ENCODE results near the gene BCL2L11. TPM values are rescaled to one million over a fixed set of nuclear protein-coding genes. Genes with fewer than 3 reads are reported as not detected.

The BCL2L11 gene
- total RNA-seq, 4 donors from 2014 or later: 4.8 to 18.8 (median 13.7) TPM

GRCh38 chr2:111105926-111106325, 14.8 kb upstream of the BCL2L11 start:
- H3K27ac ChIP-seq: no peak overlapping the region

GRCh38 chr2:111106706-111107105, 14.0 kb upstream of the BCL2L11 start:
- no peaks in the 10 kb centered on the region for H3K4me1 ChIP-seq
- no peak for ATAC-seq
- no peak for DNase-seq
- no peak overlapping the region for H3K27ac ChIP-seq
- H3K4me3 ChIP-seq: no peak overlapping the region
- no peaks in the 10 kb centered on the region for H3K27me3 ChIP-seq
- in situ Hi-C loops (cut with MboI; ENCODE audit: low sequenced_read_pairs in 4 of 4): loop anchor here in 3 of 4 donors (25.0 kb wide), 2 partner anchors 581 to 606 kb away; no protein-coding TSS in a partner anchor
- no peaks in the 10 kb centered on the region for H3K9me3 ChIP-seq
- no peak for TF ChIP-seq POLR2A (IDR thresholded peaks at IDR 0.05)
- H3K36me3 ChIP-seq: no peaks in the 10 kb centered on the region
- intact Hi-C loops (cut with DNase I; ENCODE audit: low total_unique reads): no loop called here

More at GRCh38 chr2:111105926-111106325, 14.8 kb upstream of the BCL2L11 start:
- in situ Hi-C loops (cut with MboI; ENCODE audit: low sequenced_read_pairs in 4 of 4) (loop anchor here in 3 of 4 donors (25.0 kb wide), 2 partner anchors 581 to 606 kb away; no protein-coding TSS in a partner anchor), intact Hi-C loops (cut with DNase I; ENCODE audit: low total_unique reads) (no loop called here)
- no peak for ATAC-seq
- Histone ChIP-seq H3K9me3 (no peaks in the 10 kb centered on the region), H3K4me1 (no peaks in the 10 kb centered on the region), H3K4me3 (no peak overlapping the region), H3K27me3 (no peaks in the 10 kb centered on the region), H3K36me3 (no peaks in the 10 kb centered on the region)
- DNase-seq: no peak
- no peak for TF ChIP-seq POLR2A (IDR thresholded peaks at IDR 0.05)
- no peak for TF ChIP-seq CTCF (IDR thresholded peaks at IDR 0.05 in 4 of 5, conservative IDR thresholded peaks at IDR 0.05 in 1 of 5)

- DNase-seq (no peak), ATAC-seq (no peak)
- in situ Hi-C loops (cut with MboI; ENCODE audit: low sequenced_read_pairs in 4 of 4): loop anchor here in 3 of 4 donors (25.0 kb wide), 2 partner anchors 578 to 603 kb away; no protein-coding TSS in a partner anchor
These were observed 11.9 kb upstream of the BCL2L11 start for GRCh38 chr2:111108745-111109271.

GRCh38 chr2:111111101-111111755, 9.5 kb upstream of the BCL2L11 start:
- ATAC-seq (no peak), DNase-seq (no peak)
- in situ Hi-C loops (cut with MboI; ENCODE audit: low sequenced_read_pairs in 4 of 4) (loop anchor here (10.0 to 25.0 kb wide), 3 partner anchors 576 to 601 kb away; no protein-coding TSS in a partner anchor), intact Hi-C loops (cut with DNase I; ENCODE audit: low total_unique reads) (no loop called here)
- peaks cover 0 to under 1% (median 0%) of the 10 kb centered on the region in 3 donors for H3K27me3 ChIP-seq
- H3K9me3 ChIP-seq: no peaks in the 10 kb centered on the region
- H3K27ac ChIP-seq: no peak overlapping the region
- TF ChIP-seq CTCF (IDR thresholded peaks at IDR 0.05 in 4 of 5, conservative IDR thresholded peaks at IDR 0.05 in 1 of 5) (no peak), POLR2A (IDR thresholded peaks at IDR 0.05) (no peak)
- H3K4me1 ChIP-seq: no peaks in the 10 kb centered on the region
- H3K36me3 ChIP-seq: no peaks in the 10 kb centered on the region
- no peak overlapping the region for H3K4me3 ChIP-seq

More at GRCh38 chr2:111108745-111109271, 11.9 kb upstream of the BCL2L11 start:
- no peaks in the 10 kb centered on the region for H3K27me3 ChIP-seq
- H3K27ac ChIP-seq: no peak overlapping the region
- no peaks in the 10 kb centered on the region for H3K9me3 ChIP-seq
- H3K4me1 ChIP-seq: no peaks in the 10 kb centered on the region
- H3K4me3 ChIP-seq: no peak overlapping the region
- no peaks in the 10 kb centered on the region for H3K36me3 ChIP-seq
- TF ChIP-seq POLR2A (IDR thresholded peaks at IDR 0.05) (no peak), CTCF (IDR thresholded peaks at IDR 0.05 in 4 of 5, conservative IDR thresholded peaks at IDR 0.05 in 1 of 5) (no peak)
- intact Hi-C loops (cut with DNase I; ENCODE audit: low total_unique reads): no loop called here

- Histone ChIP-seq H3K4me1 (peaks cover 9 to 14% of the 10 kb centered on the region in 2 donors), H3K27me3 (peaks cover 0 to 3% (median 0%) of the 10 kb centered on the region in 3 donors), H3K27ac (no peak overlapping the region), H3K36me3 (no peaks in the 10 kb centered on the region), H3K4me3 (no peak overlapping the region), H3K9me3 (no peaks in the 10 kb centered on the region)
- no peak for ATAC-seq
- intact Hi-C loops (cut with DNase I; ENCODE audit: low total_unique reads): no loop called here
- no peak for TF ChIP-seq POLR2A (IDR thresholded peaks at IDR 0.05)
- TF ChIP-seq CTCF (IDR thresholded peaks at IDR 0.05 in 4 of 5, conservative IDR thresholded peaks at IDR 0.05 in 1 of 5): no peak
- DNase-seq: no peak
- in situ Hi-C loops (cut with MboI; ENCODE audit: low sequenced_read_pairs in 4 of 4): loop anchor here (10.0 to 25.0 kb wide), 3 partner anchors 573 to 598 kb away; no protein-coding TSS in a partner anchor
These were observed 6.9 kb upstream of the BCL2L11 start for GRCh38 chr2:111113838-111114237.

Data from gastrocnemius medialis (tissue), 4 donors.